COLO668 (cell line): ENCODE measurements around the gene MYO10.

Experiments
- DNase-seq: peaks from one replicate; lab custom pipeline; 2025; ENCODE audit not compliant: unreplicated experiment; lab: John Stamatoyannopoulos, UW

The MYO10 gene

GRCh38 chr5:16918156-16918555, 17.9 kb downstream of the MYO10 start:
- no peak for DNase-seq

GRCh38 chr5:16916262-16916878, 19.7 kb downstream of the MYO10 start:
- no peak for DNase-seq

GRCh38 chr5:16914584-16914983, 21.5 kb downstream of the MYO10 start:
- no peak for DNase-seq

DNA sequence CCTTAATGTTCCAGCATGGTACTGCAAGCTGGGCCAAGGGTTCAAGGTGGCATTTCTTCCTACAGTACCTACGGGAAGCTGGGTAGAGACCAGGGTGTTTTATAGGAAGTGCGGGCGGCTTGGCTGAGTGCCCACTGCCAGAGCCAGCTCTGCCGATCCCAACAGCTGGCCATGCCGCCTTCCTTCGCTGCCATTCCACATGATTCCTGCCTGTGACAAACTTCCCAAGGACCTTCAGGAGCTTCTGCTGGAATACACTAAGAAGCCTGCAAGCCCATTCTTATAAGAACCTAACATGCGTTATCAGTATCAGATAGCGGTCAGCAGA, 22.0 kb downstream of the MYO10 start:
- DNase-seq, result no peak

DNA sequence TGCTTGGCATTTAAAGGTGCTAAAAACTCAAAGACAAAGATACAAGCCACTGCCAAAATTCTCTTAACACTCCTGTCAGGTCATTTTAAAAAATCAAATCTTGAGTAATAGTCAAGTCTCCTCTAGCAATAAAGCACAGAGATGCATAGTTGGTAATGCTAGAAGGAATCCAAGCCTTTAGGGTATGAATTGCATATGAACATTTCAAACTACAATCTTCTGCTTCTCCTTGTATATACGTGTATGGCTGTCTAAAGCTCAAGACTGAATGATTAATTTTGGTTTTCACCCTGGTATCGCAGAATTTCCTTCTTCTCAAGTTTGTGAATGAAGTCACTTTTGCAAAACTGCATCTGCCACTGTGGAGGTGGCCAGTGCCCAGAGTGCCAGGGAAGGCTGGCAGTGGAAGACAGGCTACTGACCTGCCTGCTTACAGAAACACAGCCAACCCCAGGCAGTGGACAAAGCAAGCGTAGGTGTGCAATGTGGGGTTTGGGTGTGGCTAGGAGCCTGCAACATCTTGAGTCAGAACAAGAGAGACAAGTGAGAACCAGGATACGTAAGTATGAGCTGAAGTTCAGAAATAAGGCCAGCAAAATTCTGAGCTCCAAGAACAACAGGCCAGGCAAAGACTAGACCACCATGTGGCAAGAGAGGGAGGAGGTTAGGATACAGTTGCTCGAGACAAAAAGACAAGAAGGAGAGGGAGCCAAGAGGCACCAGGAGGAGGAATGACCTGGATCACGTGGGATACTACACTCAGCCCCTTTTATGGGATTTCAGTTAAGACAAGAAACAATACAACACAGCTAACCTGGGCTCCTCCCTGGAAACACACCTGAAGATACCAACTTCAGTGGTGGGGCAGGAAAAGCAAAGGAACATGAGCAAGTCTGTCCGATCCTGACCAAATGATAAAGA, 22.6 kb downstream of the MYO10 start:
- no peak for DNase-seq

DNA sequence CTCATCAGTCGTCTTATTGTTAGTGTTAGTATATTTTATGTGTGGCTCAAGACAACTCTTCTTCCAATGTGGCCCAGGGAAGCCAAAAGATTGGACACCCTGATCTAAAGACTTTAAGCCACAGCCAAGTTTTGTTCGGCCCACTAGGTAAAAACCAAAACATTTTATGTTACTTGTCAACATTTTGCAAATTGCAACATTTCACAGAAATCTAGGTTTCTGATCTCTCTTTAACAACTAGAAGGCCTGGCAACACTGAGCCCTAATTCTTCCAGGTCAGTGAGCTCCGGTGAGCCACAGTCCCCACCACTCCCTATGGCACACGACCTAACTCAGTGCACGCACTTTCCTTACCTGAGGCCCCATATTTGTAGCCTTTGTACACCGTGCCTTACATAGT, 24.0 kb downstream of the MYO10 start:
- DNase-seq, result no peak

- peak; percentile 81 for DNase-seq
Observed at GRCh38 chr5:16909464-16909863, 26.6 kb downstream of the MYO10 start.

DNA sequence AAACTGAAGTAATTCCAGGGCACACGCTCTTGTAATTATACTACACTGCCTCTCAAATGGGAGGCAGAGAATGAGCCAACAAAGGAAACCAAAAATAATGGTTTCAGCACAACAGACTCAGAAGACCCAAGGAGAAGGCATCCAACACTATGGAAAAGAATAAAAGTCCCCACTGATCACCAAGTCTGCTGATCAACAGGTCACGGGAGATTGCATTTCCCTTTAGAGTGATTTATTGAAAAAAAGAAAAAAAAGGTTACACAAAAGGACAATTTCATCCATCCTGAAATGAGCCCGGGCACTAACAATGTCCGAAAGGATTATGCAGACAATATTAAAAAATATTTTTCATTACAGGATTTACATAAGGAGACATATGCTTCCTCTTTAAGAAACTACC, 28.8 kb downstream of the MYO10 start:
- no peak for DNase-seq

DNA sequence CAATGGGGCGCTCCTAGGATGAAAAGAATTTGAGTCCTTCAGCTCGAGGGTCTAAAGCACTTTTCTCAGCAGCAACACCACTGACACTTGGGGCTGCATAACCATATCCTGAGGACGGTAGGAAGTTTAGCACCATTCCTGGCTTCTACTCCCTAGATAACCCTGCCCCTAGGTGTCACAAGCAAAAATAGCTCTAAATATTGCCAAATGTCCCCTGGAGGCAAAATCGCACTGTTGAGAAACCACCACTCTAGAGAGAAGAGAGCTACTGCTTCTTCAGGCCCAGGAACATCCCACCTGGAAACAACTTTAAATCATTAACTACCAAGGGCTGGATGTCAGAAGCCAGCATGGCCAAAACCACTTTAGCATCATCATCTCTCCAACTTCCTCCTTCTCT, 29.8 kb downstream of the MYO10 start:
- DNase-seq, result no peak

DNA sequence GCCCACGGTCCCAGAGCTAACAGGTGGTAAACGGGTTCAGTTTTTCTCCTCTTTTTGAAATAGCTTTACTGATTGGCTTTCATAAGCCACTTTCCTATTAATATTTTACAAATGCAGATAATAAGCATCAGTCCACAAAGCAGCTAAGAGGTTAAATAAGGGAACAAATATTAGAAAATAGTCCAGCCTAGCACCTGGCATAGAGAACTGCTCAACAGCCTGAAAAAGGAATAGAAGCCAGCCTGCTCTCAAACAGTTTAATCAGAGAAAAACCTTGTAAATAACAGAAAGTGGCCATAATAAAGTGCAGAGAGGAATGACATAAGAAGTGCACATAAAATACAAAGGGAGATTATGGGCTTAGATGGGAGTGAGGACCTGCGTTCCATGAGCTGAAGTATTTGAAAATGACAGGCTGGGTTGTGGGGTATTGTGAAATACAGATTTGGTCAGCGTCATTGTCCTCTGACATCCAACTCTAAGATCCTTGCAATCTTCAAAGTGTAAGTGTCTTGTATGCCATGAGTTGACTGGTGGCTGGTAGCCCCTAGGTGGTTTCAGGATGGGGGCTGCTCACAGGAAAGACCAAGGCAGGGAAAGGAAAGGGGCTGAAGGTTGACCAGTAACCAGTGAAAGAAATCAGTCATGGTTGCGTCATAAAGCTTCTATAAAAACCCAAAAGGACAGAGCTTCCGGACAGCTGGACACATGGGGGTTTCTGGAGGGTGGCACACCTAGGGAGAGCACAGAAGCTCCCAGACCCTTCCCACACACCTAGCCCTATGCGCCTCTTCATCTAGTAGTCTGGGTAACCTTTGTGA, 32.4 kb downstream of the MYO10 start:
- DNase-seq, result no peak

- DNase-seq, result no peak
Observed at GRCh38 chr5:16902846-16903245, 33.2 kb downstream of the MYO10 start.

DNA sequence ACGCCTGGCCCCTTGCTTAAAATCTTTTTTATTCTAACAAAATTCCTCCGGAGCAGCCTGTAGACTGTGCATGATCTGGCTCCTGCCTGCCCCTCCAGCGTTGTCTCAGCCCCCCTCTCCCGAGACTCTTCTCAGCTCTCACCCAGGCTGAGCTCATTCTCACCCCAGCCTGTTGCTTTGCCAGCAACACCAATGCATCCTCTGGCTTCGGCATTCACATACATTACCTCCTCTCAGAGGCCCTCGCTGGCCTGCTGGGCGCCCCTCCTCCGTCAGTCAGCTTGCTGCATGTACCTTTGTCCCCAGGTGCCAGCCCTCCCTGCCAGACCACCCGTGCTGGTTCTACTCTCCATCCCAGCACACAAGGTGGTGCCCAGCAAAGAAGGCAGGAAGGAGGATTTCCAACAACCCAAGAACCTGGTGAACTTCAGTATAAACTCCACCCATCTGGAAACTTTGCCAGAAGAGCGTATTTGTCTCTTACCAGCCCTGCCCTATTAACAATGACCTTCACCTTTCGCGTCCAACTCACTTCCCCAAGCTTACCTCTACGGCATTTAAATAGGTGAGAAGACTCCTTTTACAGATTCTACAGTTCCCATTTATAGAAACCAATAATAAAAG, 35.0 kb downstream of the MYO10 start:
- DNase-seq, result no peak

GRCh38 chr5:16899171-16899570, 36.9 kb downstream of the MYO10 start:
- no peak for DNase-seq

DNA sequence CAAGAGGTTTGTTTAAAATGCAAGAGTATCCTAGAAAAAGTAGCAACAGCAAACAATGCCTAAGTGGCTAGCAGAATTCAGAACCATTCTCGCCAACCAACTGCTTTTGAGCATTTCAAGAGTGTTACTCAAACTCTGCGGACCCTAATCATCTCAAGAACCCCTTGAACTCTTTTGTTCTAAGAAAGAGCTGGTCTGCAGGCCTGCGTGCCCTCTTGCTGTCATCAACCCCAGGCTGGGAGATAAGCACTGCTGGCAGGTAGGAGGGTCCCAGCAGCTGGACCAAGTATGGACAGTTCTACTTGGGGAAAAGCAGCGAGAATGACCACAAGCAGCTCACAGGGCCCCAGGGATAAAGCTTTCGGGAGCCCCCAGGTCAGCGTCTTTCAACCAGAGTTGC, 38.3 kb downstream of the MYO10 start:
- DNase-seq, result no peak

- DNase-seq, result peak; percentile 36
Observed at GRCh38 chr5:16897284-16897704, 38.8 kb downstream of the MYO10 start.

- no peak for DNase-seq
Observed at GRCh38 chr5:16896767-16897166, 39.3 kb downstream of the MYO10 start.

- DNase-seq, result peak; percentile 79
Observed at GRCh38 chr5:16894236-16895057, 41.6 kb downstream of the MYO10 start.

DNA sequence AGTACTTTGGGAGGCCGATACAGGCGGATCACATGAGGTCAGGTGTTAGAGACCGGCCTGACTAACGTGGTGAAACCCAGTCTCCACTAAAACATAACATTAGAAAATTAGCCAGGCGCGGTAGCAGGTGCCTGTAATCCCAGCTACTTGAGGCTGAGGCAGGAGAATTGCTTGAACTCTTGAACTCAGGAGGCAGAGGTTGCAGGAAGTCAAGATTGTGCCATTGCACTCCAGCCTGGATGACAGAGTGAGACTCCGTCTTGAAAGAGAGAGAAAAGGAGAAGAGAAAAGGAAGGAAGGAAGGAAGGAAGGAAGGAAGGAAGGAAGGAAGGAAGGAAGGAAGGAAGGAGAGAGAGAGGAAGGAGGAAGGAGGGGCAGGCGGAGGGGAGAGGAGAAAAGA, 45.1 kb downstream of the MYO10 start:
- DNase-seq, result no peak

DNA sequence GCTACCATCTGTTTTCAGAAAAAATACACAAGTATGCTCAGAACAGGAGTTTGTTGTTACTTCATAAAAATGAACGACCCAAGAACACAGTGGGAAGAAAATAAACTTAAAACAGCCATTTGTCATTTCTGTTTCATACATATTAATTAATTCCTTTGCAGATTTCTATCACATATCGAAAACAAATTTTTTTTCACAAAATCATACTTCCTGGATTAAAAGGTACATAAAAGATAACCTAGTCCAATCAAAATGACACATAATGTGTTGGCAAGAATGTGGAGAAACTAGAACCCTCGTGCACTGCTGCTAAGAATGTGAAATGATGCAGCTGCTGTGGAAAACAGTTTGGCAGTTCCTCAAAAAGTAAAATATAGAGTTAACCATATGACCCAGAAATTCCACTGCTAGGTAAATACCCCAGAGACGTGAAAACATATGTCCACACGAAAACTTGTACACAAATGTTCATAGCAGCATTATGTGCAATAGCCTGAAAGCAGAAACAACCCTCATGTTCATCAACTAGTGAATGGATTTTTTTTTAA, 46.0 kb downstream of the MYO10 start:
- no peak for DNase-seq
